Liver (tissue), 9 donors: ENCODE data around the gene PPP1R11. TPM values are rescaled to one million over a fixed set of nuclear protein-coding genes. Genes with fewer than 3 reads are reported as not detected.

ENCODE experiments used
- DNase-seq: peaks from one replicate; pipeline ENCODE4 v3.0.0-alpha.2; 2017; ENCODE audit warnings: low spot score
- H3K27ac ChIP-seq, 2 donors: one replicate each; pipeline ENCODE4 v1.7.0; 2013; ENCODE audit warnings: inconsistent platforms in 2 of 2, low read length in 2 of 2, control low read depth in 1 of 2, low read depth in 1 of 2, mild to moderate bottlenecking in 1 of 2
- H3K27me3 ChIP-seq, 4 donors: one replicate each; pipeline versions ENCODE4 v1.6.1 to v1.7.0; 2013; ENCODE audit warnings: low read length in 3 of 4, inconsistent platforms in 1 of 4, mild to moderate bottlenecking in 1 of 4, moderate library complexity in 1 of 4; ENCODE audit not compliant: control insufficient read depth in 4 of 4, insufficient read depth in 4 of 4
- H3K36me3 ChIP-seq, 4 donors: one replicate each; pipeline versions ENCODE4 v1.6.1 to v1.7.0; 2013; ENCODE audit warnings: low read length in 3 of 4, mild to moderate bottlenecking in 3 of 4, low read depth in 1 of 4, moderate library complexity in 1 of 4; ENCODE audit not compliant: control insufficient read depth in 4 of 4, insufficient read depth in 3 of 4
- H3K4me1 ChIP-seq, 4 donors: one replicate each; pipeline versions ENCODE4 v1.6.1 to v1.7.0; 2013; ENCODE audit warnings: low read length in 3 of 4, mild to moderate bottlenecking in 3 of 4, moderate library complexity in 1 of 4; ENCODE audit not compliant: control insufficient read depth in 4 of 4, insufficient read depth in 4 of 4
- H3K4me3 ChIP-seq, 3 donors: one replicate each; pipeline versions ENCODE4 v1.6.1 to v1.7.0; 2013; ENCODE audit warnings: low read length in 3 of 3, control low read depth in 1 of 3, low read depth in 1 of 3, mild to moderate bottlenecking in 1 of 3
- H3K9ac ChIP-seq, 2 donors: one replicate each; pipeline ENCODE4 v1.7.0; 2013; ENCODE audit warnings: low read length in 2 of 2, mild to moderate bottlenecking in 2 of 2, moderate library complexity in 2 of 2, control low read depth in 1 of 2, low read depth in 1 of 2
- H3K9me3 ChIP-seq, 4 donors: one replicate each; pipeline versions ENCODE4 v1.6.1 to v1.7.0; 2013; ENCODE audit warnings: low read length in 3 of 4; ENCODE audit not compliant: control insufficient read depth in 4 of 4
- FOXA2 ChIP-seq: IDR thresholded peaks from 2 replicates; pipeline ENCODE4 v1.6.1; 2016; ENCODE audit warnings: antibody characterized with exemption
- GABPA ChIP-seq, 2 donors: IDR thresholded peaks in 1 of 2; conservative IDR thresholded peaks in 1 of 2; 2 replicates each; pipeline ENCODE4 v1.6.1; 2016; ENCODE audit warnings: antibody characterized with exemption in 2 of 2, mild to moderate bottlenecking in 1 of 2, moderate library complexity in 1 of 2
- HNF4A ChIP-seq, 2 donors: conservative IDR thresholded peaks; 2 replicates each; pipeline ENCODE4 v1.6.1; 2016; ENCODE audit warnings: antibody characterized with exemption in 2 of 2, mild to moderate bottlenecking in 2 of 2
- HNF4G ChIP-seq: IDR thresholded peaks from 2 replicates; pipeline ENCODE4 v1.6.1; 2016; ENCODE audit warnings: antibody characterized with exemption
- MAX ChIP-seq: IDR thresholded peaks from 2 replicates; pipeline ENCODE4 v1.6.1; 2016; ENCODE audit warnings: antibody characterized with exemption
- NR2F2 ChIP-seq: IDR thresholded peaks from 2 replicates; pipeline ENCODE4 v1.6.1; 2016; ENCODE audit warnings: antibody characterized with exemption
- RAD21 ChIP-seq, 2 donors: IDR thresholded peaks; 2 replicates each; pipeline ENCODE4 v1.6.1; 2016; ENCODE audit warnings: antibody characterized with exemption in 2 of 2, mild to moderate bottlenecking in 2 of 2
- RXRA ChIP-seq, 2 donors: IDR thresholded peaks; 2 replicates each; pipeline ENCODE4 v1.6.1; 2017 to 2018; ENCODE audit warnings: antibody characterized with exemption in 2 of 2, mild to moderate bottlenecking in 1 of 2
- SP1 ChIP-seq: IDR thresholded peaks from 2 replicates; pipeline ENCODE4 v1.6.1; 2018; ENCODE audit warnings: antibody characterized with exemption, mild to moderate bottlenecking
- TAF1 ChIP-seq: conservative IDR thresholded peaks from 2 replicates; pipeline ENCODE4 v1.6.1; 2016; ENCODE audit warnings: antibody characterized with exemption, mild to moderate bottlenecking
- YY1 ChIP-seq: IDR thresholded peaks from 2 replicates; pipeline ENCODE4 v1.6.1; 2016; ENCODE audit warnings: antibody characterized with exemption, mild to moderate bottlenecking
- WGBS: extraction: QIAGEN DNeasy Blood & Tissue Kit; methylation state at CpG from one replicate; pipeline ENCODE4 v1.1.7; 2013; 5-methylcytosine and 5-hydroxymethylcytosine counted together
- polyA plus RNA-seq, 2 donors: library from polyadenylated mRNA; stranded (reverse) in 1 of 2; unstranded in 1 of 2; fragments of 200-250 nt in 1 of 2; fragments of >200 nt in 1 of 2; fragmentation: Nextera tagmentation in 1 of 2; extraction: Ambion mirVana in 1 of 2; gene quantifications; one replicate each; pipeline versions ENCODE4 v1.2.1 to v1.2.3, GENCODE V29; 2013 to 2015
- total RNA-seq, 2 donors: library from RNA; depleted of rRNA; stranded (reverse); fragments of >200 nt; gene quantifications; one replicate each; pipeline ENCODE4 v1.2.3, GENCODE V29; 2014
- TF ChIP-seq, protein P1 (sequence below): fragments of 150-350 bp; IDR thresholded peaks from 2 replicates; pipeline ENCODE4 v1.5.1; 2017; ENCODE audit warnings: improper control_type of control experiment, low read depth, low read length; ENCODE audit not compliant: missing input control
- donor health status: healthy.
- donor health status: healthy.
- donor health status: healthy.
- donor health status: healthy.
- donor health status: healthy.

The PPP1R11 gene
- total and polyA plus RNA-seq, 4 donors = 7.8 to 30.9 (median 19.5) TPM

GRCh38 chr6:30112402-30112994 lies 45.5 kb downstream of the PPP1R11 start:
- Histone ChIP-seq H3K27me3 (peaks cover 0 to 10% (median 2%) of the 10 kb centered on the region in 4 donors), H3K9me3 (no peaks in the 10 kb centered on the region), H3K36me3 (no peaks in the 10 kb centered on the region), H3K9ac (no peak overlapping the region), H3K4me3 (no peak overlapping the region), H3K4me1 (peaks cover 0 to 9% (median 1%) of the 10 kb centered on the region in 4 donors), H3K27ac (no peak overlapping the region)
- TF ChIP-seq, protein P1, sequence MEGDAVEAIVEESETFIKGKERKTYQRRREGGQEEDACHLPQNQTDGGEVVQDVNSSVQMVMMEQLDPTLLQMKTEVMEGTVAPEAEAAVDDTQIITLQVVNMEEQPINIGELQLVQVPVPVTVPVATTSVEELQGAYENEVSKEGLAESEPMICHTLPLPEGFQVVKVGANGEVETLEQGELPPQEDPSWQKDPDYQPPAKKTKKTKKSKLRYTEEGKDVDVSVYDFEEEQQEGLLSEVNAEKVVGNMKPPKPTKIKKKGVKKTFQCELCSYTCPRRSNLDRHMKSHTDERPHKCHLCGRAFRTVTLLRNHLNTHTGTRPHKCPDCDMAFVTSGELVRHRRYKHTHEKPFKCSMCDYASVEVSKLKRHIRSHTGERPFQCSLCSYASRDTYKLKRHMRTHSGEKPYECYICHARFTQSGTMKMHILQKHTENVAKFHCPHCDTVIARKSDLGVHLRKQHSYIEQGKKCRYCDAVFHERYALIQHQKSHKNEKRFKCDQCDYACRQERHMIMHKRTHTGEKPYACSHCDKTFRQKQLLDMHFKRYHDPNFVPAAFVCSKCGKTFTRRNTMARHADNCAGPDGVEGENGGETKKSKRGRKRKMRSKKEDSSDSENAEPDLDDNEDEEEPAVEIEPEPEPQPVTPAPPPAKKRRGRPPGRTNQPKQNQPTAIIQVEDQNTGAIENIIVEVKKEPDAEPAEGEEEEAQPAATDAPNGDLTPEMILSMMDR = no peak
- TF ChIP-seq HNF4G (no peak), MAX (no peak), RAD21 (IDR thresholded peaks at IDR 0.05) (no peak)
- 68% methylated on average over 10 of the region's 10 CpGs for WGBS
- DNase-seq = no peak

DNA sequence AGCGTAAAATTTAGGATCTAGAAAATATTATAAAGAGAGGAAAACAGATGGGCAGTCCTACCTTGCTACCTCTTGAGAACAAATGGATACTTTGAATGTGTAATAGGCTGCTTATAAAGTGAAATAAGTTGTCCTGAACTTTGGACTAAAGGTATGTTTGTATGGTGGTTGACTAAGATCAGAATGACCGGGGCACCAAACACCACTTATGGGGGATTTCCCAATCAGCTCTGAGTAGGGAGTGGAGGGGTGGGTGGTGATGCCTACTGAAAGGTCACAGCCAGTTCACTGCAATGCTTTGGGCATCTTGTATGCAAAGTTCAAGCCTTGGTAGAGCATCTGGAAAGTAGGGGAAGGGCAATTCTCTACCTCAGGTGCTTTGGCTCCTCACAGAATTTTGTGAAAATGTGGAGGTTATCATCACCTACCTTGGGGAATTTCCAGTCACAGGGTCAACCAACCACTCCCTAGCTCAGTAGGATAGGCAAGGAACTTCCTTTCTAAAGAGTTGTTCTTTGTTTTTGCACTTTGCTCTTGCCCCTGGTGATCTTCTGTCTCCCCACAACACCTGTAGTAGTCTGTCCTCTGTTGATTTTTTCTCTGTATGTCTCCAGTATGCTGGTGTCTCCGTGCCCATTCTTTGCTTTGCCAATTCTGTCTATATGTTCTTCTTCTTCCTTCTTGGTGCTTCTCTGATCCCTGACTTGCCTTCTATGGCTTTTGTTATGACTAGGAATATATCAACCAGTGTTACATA lies 46.2 kb downstream of the PPP1R11 start, which contains the start of gene TRIM31:
Gene TRIM31 (minus strand): TSS at position 88 of the 757 bp plus-strand sequence. CDS start 285 bp downstream, outside the sequence.
- Histone ChIP-seq H3K9me3 (no peaks in the 10 kb centered on the region), H3K36me3 (no peaks in the 10 kb centered on the region), H3K27me3 (peaks cover 0 to 10% (median 2%) of the 10 kb centered on the region in 4 donors), H3K9ac (no peak within 1 kb of the TSS), H3K4me1 (peaks cover 0 to 9% (median 1%) of the 10 kb centered on the region in 4 donors), H3K27ac (no peak within 1 kb of the TSS), H3K4me3 (no peak within 1 kb of the TSS)
- TF ChIP-seq YY1 = no peak
- peak; percentile 55 to 84 for TF ChIP-seq HNF4A (conservative IDR thresholded peaks at IDR 0.05)
- TF ChIP-seq, protein P1 = no peak
- peak; percentile 31 to 64 for TF ChIP-seq RXRA (IDR thresholded peaks at IDR 0.05)
- peak; percentile 42 for TF ChIP-seq HNF4G
- TF ChIP-seq TAF1 = peak; percentile 19
- no peak for TF ChIP-seq NR2F2
- TF ChIP-seq GABPA (IDR thresholded peaks at IDR 0.05 in 1 of 2, conservative IDR thresholded peaks at IDR 0.05 in 1 of 2) = no peak
- TF ChIP-seq FOXA2 = no peak
- TF ChIP-seq SP1 = peak; percentile 54
- no peak for DNase-seq
- 61% methylated on average over 3 of the region's 3 CpGs for WGBS
